Caki2 (cell line): ENCODE measurements around the gene PLXNC1. TPM values are rescaled to one million over a fixed set of nuclear protein-coding genes. Genes with fewer than 3 reads are reported as not detected.

ENCODE experiments used
- DNase-seq: peaks from one replicate; pipeline ENCODE4 v3.0.0-alpha.2; 2015; ENCODE audit warnings: low read depth
- in situ Hi-C: cut with HindIII; loops from 2 replicates; pipeline ENCODE4 v1.10.0; 2016; ENCODE audit warnings: low sequenced_read_pairs, low pct_unique_long_range_greater_than_20kb, mixed read lengths
- total RNA-seq: library from RNA; depleted of rRNA; stranded (reverse); fragments of >200 nt; shearing (Covaris generic); gene quantifications from 2 replicates; pipeline ENCODE4 v1.2.3, GENCODE V29; 2014; ENCODE audit warnings: low replicate concordance

Gene PLXNC1
- total RNA-seq, 1 experiment from 2014 or later: 0.10 TPM

GRCh38 chr12:94209240-94209639, 60.9 kb downstream of the PLXNC1 start:
- in situ Hi-C loops: no loop called here

GRCh38 chr12:94211021-94211420, 62.6 kb downstream of the PLXNC1 start:
- no peak for DNase-seq
- in situ Hi-C loops: no loop called here

More at GRCh38 chr12:94209240-94209639, 60.9 kb downstream of the PLXNC1 start:
- no peak for DNase-seq

GRCh38 chr12:94218233-94218632, 69.9 kb downstream of the PLXNC1 start:
- in situ Hi-C loops: no loop called here
- no peak for DNase-seq

- in situ Hi-C loops: no loop called here
- no peak for DNase-seq
These were observed 71.4 kb downstream of the PLXNC1 start for GRCh38 chr12:94219622-94220302.

GRCh38 chr12:94220804-94221203, 72.4 kb downstream of the PLXNC1 start:
- in situ Hi-C loops: no loop called here
- DNase-seq: no peak

GRCh38 chr12:94222351-94223084, 74.1 kb downstream of the PLXNC1 start:
- in situ Hi-C loops: no loop called here
- no peak for DNase-seq

GRCh38 chr12:94223842-94224241, 75.5 kb downstream of the PLXNC1 start:
- in situ Hi-C loops: no loop called here

GRCh38 chr12:94225506-94225905, 77.1 kb downstream of the PLXNC1 start:
- in situ Hi-C loops: no loop called here
- no peak for DNase-seq

More at GRCh38 chr12:94223842-94224241, 75.5 kb downstream of the PLXNC1 start:
- DNase-seq: no peak

- in situ Hi-C loops: no loop called here
- DNase-seq: no peak
These were observed 77.7 kb downstream of the PLXNC1 start for GRCh38 chr12:94225947-94226630.

GRCh38 chr12:94227066-94227465, 78.7 kb downstream of the PLXNC1 start:
- in situ Hi-C loops: no loop called here
- no peak for DNase-seq

- in situ Hi-C loops: no loop called here
- DNase-seq: no peak
These were observed 80.1 kb downstream of the PLXNC1 start for GRCh38 chr12:94228488-94228907.

GRCh38 chr12:94229902-94230301, 81.5 kb downstream of the PLXNC1 start:
- in situ Hi-C loops: no loop called here
- no peak for DNase-seq

GRCh38 chr12:94230357-94230905, 82.1 kb downstream of the PLXNC1 start:
- DNase-seq: no peak
- in situ Hi-C loops: no loop called here

GRCh38 chr12:94231709-94232108, 83.3 kb downstream of the PLXNC1 start:
- in situ Hi-C loops: no loop called here

GRCh38 chr12:94235848-94236247, 87.5 kb downstream of the PLXNC1 start:
- no peak for DNase-seq
- in situ Hi-C loops: no loop called here

More at GRCh38 chr12:94231709-94232108, 83.3 kb downstream of the PLXNC1 start:
- no peak for DNase-seq

GRCh38 chr12:94239332-94239993, 91.1 kb downstream of the PLXNC1 start:
- no peak for DNase-seq
- in situ Hi-C loops: no loop called here

GRCh38 chr12:94240171-94240570, 91.8 kb downstream of the PLXNC1 start:
- in situ Hi-C loops: no loop called here
- DNase-seq: no peak

GRCh38 chr12:94242901-94243300, 94.5 kb downstream of the PLXNC1 start:
- in situ Hi-C loops: no loop called here
- no peak for DNase-seq
